ENCODE measurements around the gene KIF2C.
"Not testable (repeated sequence)": the region's sequence is repeated elsewhere in the genome, so short reads cannot be mapped to it uniquely, and the experiment has no call there.

The KIF2C gene

DNA sequence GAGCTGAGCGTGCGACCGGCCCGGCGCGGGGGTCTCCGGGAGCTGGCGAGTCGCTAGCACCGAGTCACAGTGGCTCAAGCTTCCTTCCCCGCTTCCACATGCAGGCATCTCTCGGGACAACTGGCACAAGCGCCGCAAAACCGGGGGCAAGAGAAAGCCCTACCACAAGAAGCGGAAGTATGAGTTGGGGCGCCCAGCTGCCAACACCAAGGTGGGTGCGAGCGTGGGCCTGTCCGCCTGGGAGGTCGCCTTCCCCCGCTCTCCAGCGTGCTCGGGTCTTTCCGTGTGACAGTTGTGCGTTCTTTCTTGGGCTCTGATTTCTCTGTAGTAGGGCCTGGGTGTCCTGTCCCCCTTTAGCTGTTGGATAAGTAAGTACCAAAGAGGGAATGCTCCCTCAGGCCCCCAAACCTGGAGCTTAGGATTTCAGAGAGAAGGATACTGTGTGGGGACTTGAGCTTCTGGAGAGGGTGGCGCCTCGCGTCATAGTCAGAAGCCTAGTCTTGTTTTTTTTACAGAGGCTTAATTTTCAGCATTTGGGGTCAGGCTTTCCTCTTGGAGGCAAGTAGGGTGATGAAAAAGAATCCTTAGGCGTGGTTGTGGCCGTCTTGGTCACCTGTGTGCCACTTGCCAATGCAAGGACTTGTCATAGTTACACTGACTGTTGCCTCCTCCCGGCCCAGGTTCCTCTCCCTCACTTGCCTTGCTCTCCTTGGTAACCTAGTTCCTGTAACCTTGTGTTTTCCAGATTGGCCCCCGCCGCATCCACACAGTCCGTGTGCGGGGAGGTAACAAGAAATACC is 36.5 kb downstream of the KIF2C start:
- no peak for DNase-seq (ENCODE audit: low spot score)

DNA sequence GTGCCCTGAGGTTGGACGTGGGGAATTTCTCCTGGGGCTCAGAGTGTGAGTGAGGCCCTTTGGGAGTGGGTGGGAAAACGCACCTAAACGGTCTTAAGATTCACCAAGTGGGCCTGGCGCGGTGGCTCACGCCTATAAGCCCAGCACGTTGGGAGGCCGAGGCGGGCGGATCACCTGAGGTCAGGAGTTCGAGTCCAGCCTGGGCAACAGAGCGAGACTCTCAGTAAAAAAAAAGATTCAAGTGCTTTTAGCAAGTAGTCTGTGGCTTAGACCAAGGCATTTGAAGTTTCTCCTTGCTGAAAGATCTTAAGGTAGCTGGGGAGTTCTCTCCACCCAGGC is 37.1 kb downstream of the KIF2C start:
- DNase-seq (ENCODE audit: low spot score): no peak

DNA sequence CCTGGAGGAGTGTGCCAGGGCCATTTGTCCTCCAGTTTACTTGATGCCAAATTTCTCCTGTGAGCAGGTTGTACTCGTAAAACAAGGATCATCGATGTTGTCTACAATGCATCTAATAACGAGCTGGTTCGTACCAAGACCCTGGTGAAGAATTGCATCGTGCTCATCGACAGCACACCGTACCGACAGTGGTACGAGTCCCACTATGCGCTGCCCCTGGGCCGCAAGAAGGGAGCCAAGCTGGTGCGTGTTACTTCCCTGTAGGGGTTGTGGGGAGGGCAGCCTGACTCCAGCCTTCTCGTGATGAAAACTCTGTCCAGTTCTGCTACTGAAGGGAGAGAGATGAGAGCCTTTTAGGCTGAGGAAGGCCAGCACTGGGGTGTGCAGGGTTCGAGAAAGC is 37.9 kb downstream of the KIF2C start:
- no peak for DNase-seq (ENCODE audit: low spot score)

DNA sequence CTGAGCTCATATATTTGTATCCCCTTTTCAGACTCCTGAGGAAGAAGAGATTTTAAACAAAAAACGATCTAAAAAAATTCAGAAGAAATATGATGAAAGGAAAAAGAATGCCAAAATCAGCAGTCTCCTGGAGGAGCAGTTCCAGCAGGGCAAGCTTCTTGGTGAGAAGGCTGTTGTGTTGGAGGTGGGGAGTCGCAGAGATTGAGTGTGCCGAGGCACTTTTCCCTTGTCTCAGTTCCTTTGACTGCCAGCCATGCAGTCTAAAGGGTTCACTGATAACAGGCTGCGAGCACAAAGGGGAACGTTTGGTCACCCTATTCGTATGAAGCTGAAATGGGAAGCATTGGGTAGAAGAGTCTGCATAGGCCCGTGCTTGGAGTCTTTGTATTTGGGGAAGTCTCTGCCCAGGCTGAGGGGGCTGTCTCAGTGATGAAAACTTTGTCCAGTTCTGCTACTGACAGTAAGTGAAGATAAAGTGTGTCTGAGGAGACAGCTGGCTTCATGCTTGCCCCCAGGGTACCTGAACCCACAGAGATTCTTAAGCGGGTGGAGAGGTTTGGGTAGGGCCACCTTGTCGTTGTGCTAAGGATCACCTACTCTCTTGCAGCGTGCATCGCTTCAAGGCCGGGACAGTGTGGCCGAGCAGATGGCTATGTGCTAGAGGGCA is 38.5 kb downstream of the KIF2C start:
- no peak for DNase-seq (ENCODE audit: low spot score)

DNA sequence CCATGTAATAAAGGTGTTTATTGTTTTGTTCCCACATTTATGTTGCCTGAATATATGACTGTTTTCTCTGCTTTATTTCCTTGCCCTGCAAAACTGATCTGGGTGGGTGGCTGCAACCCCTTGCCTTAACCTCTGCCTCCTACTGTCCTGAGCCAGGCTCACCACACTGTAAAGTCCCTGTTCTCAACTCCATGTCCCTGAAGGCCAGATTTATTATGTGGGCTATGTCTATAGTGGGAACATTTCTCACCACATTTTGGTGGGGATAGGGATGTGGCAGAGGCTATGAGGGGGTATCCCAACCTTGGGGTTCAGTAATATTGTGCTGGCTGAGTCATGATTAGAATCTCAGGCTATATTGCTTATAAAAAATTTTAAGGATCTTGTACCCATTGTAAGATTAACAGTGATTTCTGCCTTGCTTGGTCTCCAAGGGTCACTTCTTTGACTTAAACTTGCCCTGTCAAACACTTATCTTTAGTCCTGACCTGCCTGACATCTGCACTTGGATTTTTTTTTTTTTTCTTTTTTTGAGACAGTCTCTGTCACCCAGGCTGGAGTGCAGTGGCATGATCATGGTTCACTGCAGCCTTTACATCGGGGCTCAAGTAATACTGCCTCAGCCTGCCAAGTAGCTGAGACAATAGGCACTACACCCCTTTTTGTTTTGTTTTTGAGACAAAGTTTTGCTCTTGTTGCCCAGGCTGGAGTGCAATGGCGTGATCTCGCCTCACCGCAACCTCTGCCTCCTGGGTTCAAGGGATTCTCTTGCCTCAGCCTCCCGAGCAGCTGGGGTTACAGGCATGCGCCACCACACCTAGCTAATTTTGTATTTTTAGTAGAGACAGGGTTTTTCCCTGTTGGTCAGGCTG is 39.3 kb downstream of the KIF2C start:
- no peak for DNase-seq (ENCODE audit: low spot score)

DNA sequence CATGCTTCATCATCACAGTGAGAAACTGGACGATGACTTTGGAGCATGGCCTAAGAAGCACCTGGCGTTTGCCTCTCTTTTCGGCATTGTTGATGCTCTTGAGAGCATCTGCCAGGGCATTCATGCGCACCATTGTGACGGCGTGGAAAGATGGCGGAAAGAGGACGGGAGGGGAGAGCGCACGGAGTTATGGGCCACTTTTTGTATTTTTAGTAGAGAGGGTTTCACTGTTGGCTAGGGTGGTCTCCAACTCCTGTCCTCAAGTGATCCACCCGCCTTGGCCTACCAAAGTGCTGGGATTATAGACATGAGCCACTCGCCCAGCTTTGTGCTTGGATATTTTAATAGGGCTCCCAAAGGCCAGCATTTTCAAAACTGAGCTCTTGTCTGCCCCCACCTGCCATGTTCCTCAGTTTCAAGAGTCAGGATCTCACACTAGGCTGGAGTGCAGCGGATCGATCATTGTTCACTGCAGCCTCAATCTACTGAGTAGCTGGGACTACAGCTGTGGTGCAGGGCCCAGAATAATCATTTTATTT is 41.0 kb downstream of the KIF2C start:
- DNase-seq (ENCODE audit: low spot score): no peak

DNA sequence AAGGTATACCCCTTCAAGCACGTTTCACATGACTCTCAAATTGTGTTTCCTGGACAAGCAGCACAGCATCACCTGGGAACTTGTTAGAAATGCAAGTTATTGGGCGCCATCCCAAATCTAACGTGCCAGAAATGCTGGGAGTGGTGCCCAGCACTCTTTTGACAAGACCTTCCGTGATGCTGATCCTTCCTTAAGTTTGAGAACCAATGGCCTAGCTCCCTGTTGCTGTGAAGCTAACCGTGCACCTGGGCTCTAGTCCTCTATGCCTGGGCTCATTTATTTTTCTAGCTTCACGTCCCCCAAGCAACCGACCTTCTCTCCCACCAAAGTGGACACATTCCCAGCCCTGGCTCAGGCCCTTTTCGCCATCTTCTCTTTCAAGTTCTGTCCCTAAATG is 44.1 kb downstream of the KIF2C start:
- DNase-seq (ENCODE audit: low spot score): no peak

DNA sequence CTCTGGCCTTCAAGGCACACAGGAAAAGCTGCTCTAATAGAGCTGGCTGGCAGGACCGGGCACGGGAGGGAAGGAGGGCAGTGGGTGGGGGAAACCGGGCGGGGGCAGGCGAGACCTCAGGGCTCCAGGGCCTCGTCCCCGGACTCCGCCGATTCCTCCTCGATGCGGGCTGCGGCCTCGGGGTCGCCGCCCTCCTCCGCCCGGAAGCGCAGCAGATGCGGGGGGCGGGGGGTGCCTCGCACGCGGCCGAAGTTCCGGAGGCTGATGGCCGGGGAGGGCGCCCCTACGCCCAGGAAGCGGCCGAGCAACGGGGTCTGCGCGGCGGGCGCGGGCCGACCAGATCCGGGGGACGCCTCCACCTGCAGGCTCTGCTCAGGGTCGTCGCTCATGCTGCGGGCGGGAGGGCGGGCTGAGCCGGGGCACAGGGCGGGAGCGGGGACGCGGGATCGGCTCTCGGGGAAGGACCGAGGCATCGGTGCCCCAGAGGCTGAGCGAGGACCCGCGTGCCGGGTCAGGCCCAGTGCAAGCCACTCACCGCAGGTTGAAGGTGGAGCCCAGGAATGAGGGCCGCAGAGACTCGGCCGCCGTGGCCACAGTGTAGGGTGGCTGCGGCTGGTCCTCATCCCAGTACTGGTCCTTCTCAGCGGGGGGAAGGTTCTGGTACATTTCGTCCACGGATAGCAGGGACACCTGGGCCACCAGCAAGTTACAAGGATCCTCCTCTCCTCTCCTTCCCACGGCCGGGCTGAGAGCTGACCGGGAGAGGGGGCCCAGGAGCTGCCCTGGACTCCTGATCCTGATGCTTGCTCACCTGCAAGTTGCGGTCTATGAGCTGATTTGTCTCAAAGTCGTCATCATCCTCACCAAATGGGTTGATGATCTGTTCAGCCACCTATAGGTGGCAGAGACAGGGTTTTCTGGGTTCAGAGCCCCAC is 44.7 kb downstream of the KIF2C start:
- DNase-seq (ENCODE audit: low spot score): no peak

DNA sequence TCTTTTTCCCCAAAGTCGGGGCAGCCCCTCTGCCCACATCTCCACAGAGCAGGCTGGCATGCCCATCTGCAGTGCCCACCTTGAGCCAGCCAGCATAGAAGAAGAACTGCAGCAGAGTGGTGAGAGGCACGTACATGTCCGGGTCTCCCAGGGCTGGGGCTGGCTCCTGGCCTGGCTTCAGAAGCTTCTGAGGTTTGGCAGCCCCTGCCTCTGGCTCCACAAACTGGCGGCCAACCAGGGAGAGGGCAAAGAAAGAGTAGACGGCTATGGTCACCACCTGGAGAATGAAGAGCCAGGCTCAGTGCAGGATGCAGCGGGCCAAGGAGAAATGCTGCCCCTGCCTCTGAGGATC is 45.4 kb downstream of the KIF2C start:
- no peak for DNase-seq (ENCODE audit: low spot score)

DNA sequence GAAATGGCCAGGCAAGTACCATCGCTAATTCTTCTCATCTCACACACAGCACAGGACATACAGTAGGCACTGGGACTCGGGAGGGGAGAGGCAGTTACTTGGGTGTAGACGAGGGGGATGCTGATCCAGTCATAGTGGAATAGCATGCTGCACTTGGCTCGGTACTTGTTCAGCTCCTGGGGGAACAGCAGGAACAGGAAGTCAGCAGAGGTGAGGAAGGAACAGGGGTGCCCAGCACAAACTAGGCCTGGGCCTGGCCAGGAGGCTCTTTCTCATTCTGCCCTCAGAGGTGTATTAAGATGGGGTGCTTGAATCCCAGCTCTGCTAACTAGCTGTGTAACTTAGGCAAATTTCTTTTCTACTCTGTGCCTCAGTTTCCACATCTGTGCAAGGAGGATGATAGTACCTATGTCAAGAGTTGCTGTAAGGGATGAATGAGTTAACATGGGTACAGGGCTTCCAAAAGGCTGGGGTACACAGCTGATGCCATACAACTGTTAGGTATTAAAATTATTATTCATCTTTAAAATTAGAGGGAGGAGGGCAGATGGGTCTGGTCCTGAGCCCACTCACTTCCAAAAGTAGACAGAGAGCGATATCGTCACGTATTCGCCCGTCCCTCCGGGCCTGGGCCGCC is 46.0 kb downstream of the KIF2C start:
- no peak for DNase-seq (ENCODE audit: low spot score)

DNA sequence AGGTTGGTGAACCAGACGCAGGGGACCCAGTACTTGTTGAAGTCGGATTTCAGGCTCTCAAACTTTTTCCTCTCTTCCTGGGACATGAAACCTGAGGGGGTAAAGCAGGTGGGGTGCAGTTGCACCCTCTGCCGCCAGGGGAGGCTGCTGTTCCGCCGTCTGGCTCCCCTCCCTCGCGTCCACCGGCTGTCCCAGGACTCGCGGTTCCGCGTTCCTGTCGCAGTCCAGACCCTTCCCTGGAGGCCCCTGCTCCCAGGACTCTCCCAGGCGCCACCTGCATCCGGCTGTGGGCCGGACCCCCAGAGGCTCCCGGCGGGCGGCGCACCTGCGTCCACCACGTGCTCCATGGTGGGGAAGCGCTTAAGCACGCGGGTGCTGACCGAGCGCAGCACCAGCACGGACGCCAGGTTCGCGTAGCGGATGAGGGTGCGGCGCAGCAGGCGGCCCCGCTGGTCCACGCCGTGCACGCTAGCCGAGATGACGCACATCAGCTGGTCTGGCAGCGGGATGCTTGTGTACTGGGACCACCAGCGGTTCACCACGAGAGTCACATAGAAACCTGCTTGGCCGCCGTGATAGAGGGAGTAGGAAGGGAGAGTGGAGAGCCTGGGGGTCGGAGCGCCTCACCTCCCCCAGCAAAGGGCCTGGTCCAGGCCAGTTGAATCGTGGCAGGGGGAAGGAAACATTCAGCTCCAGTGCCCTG is 46.7 kb downstream of the KIF2C start:
- DNase-seq (ENCODE audit: low spot score): peak; percentile 70

DNA sequence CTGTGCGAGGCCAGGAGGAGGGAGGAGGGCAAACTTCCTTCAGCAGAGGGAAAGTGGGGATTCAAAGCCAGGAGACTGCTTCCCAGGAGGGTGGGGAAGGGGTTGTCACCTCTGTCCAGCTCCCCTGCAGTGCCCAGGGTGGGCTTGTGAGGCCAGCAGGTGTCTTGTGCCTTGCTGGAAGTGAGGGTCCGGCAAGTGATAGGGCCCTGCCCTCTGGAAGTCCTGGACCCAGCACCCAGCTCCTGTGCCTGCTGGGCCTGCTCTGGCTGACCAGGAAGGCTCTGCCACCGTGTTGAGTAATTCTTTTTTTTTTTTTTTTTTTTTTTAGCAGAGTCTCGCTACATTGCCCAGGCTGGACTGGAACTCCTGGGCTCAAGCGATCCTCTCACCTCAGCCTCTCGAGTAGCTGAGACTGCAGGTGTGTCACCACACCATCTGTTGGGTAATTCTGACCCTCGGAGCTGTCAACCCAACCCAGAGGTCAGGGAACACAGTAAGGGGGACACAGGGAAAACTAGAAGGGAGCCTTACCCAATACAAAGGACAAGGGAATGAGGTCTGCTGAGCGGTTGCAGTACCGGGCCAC is 47.3 kb downstream of the KIF2C start:
- no peak for DNase-seq (ENCODE audit: low spot score)

DNA sequence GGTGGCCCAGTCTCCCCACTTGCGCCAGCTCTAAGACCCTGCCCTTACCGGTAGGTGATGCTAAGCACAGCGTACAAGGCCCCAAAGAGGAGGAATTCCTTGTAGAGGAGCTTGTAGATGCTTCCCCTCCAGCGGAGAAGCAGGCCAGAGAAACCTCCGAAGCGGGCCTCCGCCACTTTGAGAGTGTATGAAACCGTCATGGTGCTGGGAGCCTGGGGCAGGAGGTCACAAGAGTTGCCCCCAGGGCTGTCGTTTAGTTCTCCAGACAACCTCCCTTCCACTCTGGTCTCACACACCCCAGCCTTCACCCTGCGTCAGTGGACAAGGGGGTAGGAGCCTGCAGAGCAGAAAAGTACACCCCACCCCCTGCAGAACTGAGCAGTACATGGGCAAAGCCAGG is 47.9 kb downstream of the KIF2C start:
- no peak for DNase-seq (ENCODE audit: low spot score)

DNA sequence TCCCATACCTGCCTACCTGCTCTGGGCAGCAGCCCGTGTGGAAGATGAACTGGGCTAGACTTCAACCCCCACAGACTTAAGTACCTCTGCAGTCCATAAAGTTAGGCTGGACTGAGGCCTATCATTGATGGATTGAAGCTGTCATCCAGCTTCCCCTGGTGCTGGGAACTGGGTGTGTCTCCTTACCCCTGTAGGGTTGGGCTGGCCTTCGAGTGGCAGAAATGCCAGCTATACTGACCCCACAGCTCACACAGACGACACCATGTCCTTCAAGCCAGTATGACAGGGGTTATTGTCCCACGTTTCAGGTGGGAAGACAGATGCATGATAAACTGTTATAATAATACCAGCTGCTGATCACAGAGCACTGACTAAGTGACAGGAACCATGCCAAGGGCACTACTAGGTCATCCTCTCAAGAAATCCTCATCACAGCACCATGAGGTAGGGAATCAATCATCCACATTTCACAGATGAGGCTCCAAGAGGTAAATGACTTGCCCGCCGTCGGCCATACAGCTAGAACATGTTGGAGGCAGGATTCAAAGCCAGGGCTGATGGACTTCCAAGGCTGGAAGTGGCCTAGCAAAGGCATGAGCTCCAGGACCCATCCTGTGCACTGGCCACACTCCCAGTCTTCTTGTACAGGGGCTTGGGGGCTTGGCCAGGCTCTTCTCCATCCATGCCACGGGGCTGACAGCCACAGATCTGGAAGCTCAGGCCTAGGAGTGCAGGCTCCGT is 48.7 kb downstream of the KIF2C start, which contains the start of gene BEST4:
Gene BEST4 (minus strand): TSS at position 51 of the 741 bp plus-strand sequence. CDS start 465 bp downstream, outside the sequence.
- DNase-seq (ENCODE audit: low spot score): no peak

DNA sequence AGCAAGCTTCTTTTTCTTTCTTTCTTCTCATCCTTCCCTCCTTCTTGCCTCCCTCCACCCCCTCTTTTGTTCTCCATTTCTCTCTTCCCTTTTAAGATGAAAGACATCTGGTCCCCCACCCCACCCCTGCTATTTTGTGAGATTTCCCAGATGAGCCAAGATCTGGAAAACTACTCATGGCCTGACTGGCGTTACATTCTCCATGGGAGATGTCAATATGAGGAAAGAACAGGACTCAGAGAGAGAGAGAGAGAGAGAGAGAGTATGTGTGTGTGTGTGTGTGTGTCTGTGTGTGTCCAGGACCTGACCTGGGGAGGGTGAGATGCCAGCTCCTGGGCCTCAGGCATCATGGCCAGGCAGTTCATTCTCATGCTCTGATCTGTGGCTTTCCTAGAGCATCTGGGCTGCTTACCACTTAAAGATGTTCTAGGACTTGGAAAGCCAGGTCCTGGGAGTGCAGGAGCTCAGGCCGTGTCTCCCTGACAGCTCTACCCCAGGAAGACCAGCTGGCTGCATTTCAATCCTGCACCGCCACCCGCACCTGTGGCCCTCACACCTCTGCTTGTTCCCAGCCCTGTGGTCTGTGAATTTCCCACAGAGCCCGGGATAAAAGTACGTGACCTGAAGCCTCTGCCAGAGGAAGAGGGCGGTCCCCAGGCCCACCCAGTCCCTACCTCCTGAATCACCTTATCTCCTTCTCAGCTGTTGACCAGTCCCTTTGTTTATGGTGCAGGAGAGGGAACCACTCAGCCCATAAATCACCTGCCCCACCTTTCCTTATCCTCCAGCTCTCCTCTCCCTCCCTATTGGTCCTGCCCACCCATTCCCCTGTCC is 51.5 kb downstream of the KIF2C start:
- no peak for DNase-seq (ENCODE audit: low spot score)

DNA sequence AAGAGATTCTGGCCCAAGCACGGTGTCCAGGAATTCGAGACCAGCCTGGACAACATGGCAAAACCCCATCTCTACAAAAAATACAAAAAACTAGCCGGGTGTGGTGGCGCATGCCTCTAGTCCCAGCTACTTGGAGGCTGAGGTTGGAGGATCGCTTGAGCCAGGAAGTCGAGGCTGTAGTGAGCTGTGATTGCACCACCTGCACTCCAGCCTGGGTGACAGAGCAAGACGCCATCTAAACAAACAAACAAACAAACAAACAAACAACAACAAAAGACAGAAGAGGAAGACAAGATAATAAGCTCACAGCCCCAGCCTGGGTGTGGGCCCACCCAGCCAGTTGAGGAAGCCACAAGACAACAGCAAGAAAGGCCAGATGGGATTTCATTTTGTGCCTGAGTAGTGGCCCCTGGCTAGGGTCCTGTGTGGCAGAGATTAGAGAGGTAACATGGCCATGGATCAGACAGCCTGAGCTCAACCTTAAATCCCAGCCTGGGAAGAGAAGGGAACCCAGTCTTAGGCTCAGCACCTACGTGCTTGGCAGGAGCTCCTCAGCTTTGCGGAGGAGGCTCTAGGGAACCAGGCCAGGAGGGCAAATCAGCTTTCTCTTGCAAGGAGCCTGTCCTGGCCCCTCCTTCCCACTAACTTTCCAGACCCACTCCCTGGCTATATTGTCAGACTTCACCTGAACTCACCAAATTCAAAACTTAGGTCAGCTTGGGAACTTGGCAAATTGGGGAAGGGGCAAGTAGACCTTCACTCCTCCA is 53.3 kb downstream of the KIF2C start:
- DNase-seq (ENCODE audit: low spot score): no peak

DNA sequence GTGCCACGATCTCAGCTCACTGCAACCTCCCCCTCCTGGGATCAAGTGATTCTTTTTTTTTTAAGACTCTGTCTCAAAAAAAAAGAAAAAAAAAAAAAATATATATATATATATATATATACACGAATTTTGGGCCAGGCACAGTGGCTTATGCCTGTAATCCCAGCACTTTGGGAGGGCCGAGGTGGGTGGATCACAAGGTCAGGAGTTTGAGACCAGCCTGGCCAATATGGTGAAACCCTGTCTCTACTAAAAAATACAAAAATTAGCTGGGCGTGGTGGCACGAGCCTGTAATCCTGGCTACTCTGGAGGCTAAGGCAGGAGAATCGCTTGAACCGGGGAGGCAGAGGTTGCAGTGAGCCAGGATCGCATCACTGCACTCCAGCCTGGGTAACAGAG is 58.2 kb downstream of the KIF2C start:
- DNase-seq (ENCODE audit: low spot score): not testable (repeated sequence)

Data from activated CD4-positive, alpha-beta T cell treated with anti-CD3 and anti-CD28 coated beads, Interleukin-2, Interleukin-4, amounts not matched to agents 100 ng/mL and 50 ng/mL, durations not matched to agents 16 hours and 8 hours (primary cell).